OCI-M2 (cell line): Measurements from ENCODE around the gene CGRRF1.
A peak's percentile ranks its signal among the peaks of the same experiment; 100 is the strongest.

ENCODE experiments used
- DNase-seq: peaks from one replicate; lab custom pipeline; 2025; ENCODE audit not compliant: unreplicated experiment; lab: John Stamatoyannopoulos, UW

CGRRF1 gene

DNA sequence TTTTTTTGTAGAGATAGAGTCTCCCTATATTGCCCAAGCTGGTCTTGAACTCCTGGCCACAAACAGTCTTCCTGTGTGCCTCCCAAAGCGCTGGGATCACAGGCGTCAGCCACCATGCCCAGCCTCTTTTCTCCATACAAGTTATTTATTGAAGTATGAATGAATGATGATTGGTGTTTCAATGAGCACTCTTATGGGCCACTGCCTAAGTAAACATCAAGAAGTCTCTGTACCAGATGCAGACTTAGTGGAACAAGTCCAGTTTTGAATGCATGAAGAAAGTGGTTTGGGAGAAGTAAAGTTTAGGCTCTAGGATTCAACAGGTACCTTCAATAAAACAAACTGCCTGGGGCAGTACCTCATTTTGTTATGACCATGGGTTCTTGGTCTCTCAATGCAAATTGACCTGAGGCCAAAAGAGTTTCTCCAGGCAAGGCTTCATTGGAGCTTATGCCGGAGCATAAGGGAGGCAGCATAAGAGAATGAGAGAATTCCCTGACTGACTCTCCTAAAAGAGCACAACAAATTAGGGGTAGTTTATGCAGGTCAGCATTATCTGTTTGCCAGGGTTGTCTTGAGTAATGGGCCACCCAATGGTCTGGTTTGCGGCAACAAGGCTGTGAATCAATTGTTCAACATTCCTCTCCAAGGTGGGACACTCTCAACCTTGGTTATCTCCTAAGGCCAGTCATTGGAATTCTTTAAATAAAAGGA, 19.8 kb upstream of the CGRRF1 start:
- DNase-seq, result no peak

DNA sequence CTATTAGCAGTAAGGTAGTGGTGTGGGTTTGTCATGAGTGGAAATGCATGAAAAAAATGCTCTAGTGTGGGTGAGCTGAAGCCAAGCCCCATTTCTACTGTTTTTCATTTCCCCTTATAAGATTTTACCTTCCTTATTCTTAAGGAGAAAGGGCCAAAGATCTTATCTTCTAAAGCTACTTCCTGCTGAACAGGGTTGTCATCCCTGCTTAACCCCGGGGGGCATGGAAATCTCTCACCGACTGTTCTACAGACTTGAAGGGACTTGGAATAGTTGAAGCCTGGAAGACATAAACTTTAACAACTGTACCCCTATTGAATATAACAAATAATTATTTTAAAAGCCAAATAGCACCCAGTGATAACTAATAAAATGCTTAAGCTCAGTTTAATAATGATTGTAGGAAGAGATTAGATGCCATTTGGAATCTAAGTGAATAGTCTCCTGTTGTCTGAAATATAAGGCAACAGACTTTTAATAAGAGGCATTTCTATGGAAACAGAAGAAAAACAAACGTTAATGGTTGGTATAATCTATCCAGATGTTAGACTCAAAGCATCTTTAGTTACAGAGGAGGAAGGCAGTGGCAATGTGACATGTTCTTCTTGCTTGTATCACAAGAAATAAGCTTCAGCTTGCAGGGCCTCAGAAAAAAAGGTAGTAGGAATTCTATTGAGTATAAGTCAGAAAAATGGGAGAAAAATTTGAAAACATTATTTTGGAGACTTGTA, 19.1 kb upstream of the CGRRF1 start:
- DNase-seq, result no peak

DNA sequence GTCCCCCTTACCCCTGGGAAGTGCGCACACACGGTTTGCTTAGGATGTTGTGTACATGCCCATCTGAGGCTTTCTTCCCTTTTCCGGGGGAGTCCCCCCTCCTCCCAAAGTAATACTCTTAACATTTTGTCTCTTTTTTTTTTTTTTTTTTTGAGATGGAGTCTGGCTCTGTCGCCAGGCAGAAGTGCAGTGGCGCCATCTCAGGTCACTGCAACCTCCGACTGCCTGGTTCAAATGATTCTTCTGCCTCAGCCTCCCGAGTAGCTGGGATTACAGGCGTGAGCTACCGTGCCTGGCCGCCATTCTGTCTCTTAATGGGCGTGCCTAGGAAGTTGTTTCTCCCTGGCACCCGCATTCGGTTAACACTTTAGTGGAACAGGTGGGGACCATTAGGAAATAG, 16.4 kb upstream of the CGRRF1 start:
- no peak for DNase-seq

DNA sequence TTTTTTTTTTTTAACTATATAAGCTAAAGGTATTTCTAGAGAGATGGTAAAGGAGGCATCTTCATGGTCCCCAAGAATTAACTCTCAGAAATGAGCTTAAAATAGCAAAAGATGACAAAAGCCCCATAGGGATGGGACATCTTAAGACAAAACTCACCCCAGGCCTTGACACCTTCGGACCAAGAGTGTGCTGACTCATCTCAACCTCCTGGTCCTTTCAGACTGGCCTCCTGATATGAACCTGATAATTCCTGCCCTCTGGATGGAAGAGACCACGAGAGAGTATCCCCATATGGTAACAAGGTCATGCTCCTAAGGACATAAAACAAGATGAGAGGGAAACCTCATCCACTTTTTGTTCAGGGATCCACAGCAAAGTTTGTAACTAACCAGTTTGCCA, 12.5 kb upstream of the CGRRF1 start:
- no peak for DNase-seq

DNA sequence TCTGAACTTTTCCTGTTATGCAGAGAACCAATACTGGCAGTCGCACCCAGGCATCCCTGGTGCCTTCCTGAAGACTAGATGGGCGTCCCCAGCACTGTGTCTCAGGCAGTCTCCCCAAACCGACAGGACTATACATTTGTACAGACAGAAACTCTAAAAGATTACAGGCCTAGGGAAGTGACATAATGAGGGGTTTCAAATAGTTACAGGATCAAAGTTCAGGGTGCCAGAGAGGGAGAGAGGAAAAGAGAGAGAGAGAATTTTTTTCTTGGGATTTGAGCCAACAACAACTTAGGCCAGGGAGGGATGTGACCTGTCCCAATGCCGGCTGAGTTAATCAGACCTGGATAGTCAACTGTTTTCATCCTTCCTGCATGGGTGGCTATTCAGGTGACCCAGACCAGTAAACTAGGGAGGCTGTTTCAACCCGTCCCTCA, 11.6 kb upstream of the CGRRF1 start:
- DNase-seq, result no peak

DNA sequence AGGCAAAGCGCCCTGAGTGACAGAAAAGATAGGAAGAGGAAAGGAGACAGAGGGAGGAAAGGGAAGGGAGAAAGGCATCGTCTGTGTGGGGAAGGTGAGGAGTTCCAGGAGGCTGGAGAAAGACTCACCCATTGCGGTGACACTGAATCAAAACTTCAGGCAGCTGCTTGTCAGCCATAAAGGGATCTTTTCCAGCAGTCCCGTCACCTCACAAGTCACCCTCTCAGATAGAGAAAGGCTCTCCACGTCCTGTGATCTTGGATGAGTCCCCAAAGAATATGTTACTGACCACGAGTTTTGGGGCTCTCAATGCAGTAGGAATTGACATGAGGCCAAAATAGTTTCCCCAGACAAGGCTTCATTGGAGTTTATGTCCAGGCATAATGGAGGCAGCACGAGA, 11.1 kb upstream of the CGRRF1 start:
- DNase-seq, result no peak

DNA sequence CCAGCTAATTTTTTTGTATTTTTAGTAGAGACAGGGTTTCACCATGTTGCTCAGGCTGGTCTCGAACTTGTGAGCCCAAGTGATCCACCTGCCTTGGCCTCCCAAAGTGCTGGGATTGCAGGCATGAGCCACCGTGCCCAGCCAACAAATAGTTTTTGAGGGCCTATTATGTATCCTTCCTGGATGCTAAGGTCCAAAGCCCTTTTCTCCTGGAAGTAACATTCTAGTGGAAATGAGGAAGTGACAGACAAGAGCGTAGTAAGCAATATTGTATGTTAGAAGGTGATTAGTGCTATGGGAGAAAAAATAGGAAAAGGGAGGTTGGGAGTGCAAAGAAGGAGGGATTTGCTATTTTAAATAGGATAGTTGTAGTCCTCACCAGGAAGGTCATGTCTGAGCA, 9.0 kb upstream of the CGRRF1 start:
- no peak for DNase-seq

DNA sequence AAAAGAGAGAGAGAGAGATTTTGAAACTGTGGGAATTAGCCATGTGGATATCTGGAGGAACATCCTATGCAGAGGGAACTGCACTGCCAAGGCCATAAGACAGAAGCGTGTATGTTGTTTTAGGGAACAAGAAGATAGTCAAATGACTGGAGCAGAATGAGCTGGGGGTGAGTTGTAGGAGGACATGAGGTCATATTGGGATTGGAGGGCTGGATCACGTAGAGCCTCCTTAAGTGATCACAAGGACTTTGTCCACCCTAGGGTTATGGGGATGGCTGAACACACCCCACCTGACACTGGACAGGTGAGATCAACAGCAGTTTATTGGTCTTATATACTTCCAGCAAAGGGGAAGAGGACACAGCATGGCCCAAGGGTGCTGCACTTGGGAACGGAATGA, 8.2 kb upstream of the CGRRF1 start:
- no peak for DNase-seq

DNA sequence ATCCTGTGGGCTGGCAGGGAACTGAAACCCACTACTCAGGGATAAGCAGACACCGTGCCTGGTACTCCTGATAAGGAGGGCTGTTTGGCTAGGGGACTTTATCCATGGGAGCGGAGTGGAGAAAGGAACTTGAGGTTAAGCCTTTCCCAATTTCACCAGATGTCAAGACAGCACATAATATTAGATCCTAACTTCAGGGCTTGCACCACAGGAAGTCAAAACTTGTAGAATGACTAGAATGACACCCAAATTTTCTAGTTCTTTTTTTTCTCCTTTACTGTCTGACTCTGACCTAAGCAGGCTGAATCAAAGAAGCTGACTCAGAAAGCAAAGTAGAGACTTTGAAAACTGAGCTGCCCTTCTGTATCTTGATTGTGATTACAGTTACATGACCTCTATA, 7.1 kb upstream of the CGRRF1 start:
- DNase-seq, result peak; percentile 70

DNA sequence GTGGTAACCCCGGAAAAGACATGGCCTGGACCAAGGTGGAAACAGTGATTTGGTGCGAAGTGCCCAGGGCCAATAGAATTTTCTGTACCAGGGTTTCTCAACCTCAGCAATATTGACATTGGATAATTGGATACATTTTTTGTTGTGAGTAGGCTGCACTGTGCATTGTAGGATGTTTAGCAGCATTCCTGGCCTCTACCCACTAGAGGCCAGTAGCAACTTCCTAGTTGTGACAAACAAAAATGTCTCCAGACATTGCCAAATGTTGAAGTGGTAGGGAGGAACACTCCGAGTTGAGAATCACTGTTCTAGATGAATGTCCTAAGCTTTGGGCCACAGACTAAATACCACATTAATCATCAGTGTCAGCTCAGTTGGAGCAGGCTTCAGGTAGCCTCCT, 6.2 kb upstream of the CGRRF1 start:
- DNase-seq, result no peak

DNA sequence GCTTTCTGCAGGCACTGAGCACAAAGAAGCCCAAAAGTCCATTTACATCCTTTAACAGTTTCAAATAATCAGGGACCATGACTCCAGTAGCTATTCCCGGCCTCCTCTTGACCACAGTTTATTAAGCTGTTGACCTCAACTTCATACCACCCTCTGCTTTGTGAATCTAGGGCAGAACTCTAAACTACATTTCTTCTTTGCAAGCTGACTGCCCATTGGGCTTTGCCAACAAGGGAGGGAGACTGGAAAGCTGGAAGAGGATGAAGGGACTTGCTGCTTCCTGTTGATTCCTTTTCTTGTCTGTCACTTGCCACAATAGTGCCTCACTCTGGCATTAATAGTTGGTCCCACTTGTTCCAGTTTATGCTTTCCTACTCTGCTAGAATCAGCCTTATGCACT, 2.7 kb downstream of the CGRRF1 start:
- DNase-seq, result no peak

DNA sequence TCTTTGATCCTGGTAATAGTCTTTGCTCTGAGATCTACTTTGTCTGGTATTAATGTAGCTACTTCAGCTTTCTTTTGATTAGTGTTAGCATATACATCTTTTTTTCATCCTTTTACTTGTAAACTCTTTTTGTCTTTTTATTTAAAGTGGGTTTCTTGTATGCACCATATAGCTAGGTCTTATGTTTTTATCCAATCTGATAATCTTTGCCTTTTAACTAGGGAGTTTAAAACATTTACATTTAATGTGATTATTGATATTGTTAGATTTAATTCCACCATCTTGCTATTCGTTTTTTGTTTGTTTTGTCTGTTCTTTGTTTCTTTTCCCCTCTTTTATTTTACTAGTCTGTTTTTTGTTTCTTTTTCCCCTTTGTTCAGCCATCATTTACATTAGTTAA, 6.0 kb downstream of the CGRRF1 start:
- no peak for DNase-seq

DNA sequence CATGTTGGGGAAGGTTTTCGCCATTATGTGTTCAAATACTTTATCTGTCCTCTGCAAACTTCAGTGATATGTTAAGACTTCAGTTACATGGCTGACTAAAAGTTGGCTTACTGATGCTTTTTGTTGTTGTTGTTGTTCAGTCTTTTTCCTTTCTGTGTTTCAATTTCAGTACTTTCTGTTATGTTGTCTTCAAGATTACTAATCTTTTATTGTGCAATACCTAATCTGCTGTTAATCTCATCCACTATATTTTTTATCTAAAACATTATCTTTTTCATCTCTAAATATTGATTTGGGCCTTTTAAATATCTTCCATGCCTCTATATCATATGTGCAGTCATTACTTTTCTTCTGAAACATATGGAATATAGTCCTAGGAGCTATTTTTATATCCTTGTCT, 7.0 kb downstream of the CGRRF1 start:
- DNase-seq, result no peak

DNA sequence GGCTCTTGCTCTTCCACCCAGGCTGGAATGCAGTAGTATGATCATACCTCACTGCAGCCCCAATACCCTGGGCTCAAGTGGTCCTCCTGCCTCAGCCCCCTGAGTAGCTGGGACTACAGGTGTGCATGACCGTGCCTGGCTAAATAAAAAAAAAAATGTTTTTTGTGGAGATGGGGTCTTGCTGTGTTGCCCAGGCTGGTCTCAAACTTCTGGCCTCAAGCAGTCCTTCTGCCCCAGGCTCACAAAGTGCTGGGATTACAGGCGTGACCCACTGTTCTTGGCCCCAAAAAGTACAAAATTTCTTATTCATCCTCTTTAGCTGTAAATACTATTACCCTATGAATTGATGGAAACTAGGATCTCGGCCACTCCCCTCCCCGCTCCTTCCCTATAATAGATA, 14.7 kb downstream of the CGRRF1 start:
- DNase-seq, result no peak

DNA sequence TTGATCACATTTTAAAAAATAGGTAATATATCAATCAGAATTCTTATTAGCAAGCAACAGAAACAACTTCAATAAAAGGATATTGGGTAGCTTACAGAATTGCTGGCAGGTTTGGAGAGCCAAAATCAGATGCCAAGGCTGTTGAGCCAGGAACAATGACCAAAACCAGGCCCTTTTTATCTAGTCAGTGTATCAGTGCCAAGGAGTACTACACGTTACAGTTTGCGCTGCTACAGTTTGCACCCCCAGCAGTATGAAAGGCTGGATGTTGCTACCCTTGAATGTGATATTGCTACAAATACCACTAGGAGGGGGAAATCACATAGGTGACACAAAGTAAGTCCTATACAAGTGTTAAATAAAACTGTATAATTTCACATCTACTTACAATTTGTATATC, 19.3 kb downstream of the CGRRF1 start:
- DNase-seq, result no peak

DNA sequence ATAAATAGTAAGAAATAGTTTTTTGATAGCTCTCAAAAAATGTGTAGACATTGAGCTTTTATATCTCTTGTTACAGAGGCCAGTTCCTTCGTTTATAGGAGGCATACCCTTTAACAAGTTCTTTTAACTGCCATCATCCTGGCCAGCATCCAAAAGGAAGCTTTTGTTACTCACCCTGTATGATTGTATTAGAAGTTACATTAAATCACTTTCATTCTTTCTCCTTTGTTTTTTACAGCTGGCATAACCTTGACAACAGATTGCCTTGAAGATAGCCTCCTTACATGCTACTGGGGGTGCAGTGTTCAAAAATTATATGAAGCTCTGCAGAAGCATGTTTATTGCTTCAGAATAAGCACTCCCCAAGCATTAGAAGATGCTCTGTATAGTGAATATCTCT, 20.1 kb downstream of the CGRRF1 start:
- no peak for DNase-seq

DNA sequence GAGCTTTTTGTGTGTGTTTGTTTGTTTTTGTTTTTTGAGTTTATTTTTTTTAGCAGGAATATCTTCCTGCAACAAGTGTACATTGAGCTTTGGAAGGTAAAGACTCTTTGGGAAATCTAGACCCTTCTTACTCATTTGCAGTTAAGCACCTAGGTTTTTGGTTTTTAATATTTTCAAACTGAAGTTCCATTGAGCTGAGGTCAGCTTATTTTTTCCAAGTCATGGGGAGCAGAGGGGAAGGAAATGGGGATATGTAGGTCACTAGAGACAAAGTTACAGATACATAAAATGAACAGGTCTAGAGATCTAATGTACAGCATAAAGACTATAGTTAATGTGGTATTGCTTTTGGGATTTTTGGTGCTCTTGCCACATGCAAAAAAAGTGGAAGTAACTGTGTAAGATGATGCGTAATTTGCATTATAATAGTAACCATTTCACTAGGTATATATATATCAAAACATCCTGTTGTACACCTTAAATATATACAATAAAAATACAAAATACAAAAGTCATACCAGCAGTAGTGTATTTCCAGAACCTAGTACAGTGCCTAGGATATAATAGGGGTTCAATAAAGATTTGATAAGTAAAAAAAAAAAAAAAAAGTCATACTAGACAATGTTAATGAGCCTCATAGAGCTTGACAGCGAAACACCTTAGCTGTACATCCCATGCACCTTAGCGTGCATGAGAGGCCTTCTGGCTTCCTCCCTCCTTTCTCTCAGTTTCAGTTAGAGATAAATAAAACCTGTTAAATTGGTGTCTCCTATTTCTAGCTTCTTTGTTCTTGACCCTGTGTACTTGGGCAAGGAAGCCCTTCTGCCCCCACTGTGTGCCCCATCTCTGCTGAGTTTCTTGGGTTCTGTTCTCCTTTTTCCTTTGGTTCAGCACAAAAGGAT, 22.7 kb downstream of the CGRRF1 start:
- no peak for DNase-seq

DNA sequence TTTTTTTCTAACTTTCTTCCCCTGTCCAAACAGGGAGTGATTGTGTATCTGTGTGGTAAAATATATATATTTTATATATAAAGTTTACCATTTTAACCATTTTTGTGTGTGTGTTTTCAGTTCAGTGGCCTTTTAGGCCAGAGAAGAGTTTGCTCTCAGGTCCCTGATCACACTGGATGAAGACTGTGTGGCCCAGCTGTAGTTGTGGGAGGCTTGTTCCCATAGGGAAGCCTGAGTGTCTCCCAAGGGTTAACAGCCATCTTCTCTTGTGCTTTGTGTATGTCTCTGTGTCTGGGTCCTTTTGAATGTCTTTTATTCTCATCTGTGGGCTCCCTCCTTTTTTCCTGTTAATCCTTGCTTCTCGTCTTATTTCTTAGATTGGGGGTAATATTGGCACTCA, 23.4 kb downstream of the CGRRF1 start:
- no peak for DNase-seq

DNA sequence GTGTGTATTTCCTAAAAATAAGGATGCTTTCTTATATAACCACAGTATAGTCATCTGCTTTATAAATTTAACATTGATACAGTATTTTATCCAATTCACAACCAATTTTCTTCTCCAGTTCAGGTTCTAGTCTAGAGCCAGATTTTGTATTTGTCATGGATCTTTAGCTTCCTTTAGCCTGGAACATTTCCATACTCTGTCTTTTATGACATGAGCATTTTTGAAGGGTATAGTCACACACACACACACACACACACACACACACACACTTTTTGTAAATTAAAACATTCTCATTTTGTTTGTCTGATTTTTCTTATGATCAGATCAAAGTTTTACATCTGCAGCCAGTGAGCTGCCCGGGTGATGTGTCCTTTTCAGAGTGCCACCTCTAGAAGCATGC, 25.4 kb downstream of the CGRRF1 start:
- DNase-seq, result no peak

DNA sequence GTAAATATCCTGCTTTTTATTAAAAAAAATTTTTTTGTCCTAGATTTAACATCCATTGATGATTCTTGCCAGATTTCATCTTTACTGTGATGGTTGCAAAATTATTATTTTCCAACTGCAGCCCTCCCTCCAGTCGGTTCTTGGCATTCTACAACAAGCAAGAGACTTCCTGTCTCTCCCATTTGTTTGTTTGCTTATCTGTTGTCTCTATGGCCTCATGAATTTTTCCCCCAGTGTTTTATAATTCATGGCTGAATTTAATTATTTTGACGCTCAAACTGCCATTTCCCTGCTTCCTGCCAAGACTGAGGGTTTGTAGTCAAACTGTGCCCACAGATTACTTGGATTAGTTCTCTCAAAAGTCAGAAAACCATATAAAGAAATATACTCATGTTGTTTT, 25.9 kb downstream of the CGRRF1 start:
- DNase-seq, result no peak

DNA sequence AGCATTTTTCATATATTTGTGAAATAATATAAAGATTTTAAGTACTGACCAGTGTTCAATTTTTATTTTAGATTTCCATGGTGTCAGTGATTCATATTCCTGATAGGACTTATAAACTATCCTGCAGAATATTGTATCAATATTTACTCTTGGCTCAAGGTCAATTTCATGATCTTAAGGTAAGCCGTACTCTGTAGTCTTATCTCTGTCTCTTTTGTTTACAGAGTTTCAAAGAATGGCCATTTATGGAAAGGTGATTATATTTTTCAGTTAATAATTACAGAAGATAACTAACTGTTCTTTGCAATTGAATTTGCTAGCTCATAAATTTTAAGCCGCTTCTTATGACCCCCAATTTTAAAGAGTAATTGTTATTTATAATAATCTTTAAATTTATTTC, 27.9 kb downstream of the CGRRF1 start:
- no peak for DNase-seq

DNA sequence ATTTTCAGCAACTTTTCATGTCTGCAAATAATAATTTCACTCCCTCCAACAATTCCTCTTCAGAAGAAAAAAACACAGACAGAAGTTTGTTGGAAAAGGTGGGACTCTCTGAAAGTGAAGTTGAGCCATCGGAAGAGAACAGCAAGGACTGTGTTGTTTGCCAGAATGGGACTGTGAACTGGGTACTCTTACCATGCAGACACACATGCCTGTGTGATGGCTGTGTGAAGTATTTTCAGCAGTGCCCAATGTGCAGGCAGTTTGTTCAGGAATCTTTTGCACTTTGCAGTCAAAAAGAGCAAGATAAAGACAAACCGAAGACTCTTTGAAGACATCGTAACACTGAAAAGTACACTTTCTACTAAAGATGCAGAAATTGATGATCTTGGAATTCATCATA, 28.3 kb downstream of the CGRRF1 start:
- DNase-seq, result no peak
